Suprapubic skin (tissue), 4 donors: ENCODE measurements around the gene HCN2. TPM values are rescaled to one million over a fixed set of nuclear protein-coding genes. Genes with fewer than 3 reads are reported as not detected.

Experiments used
- DNase-seq, 2 donors: peaks; one replicate each; pipeline ENCODE4 v3.0.0-alpha.2; 2019; ENCODE audit warnings: low spot score in 2 of 2
- H3K27ac ChIP-seq: fragments of 200-600 bp; sonication (generic); one replicate; pipeline ENCODE4 v1.5.1; 2019
- H3K27me3 ChIP-seq: fragments of 200-600 bp; sonication (generic); one replicate; pipeline ENCODE4 v1.5.1; 2019
- H3K36me3 ChIP-seq: fragments of 200-600 bp; sonication (generic); one replicate; pipeline ENCODE4 v1.5.1; 2019
- H3K4me1 ChIP-seq: fragments of 200-600 bp; sonication (generic); one replicate; pipeline ENCODE4 v1.5.1; 2019
- H3K4me3 ChIP-seq: fragments of 200-600 bp; sonication (generic); one replicate; pipeline ENCODE4 v1.5.1; 2019; ENCODE audit warnings: mild to moderate bottlenecking
- H3K9me3 ChIP-seq: fragments of 200-600 bp; sonication (generic); one replicate; pipeline ENCODE4 v1.5.1; 2019
- EP300 ChIP-seq: sonication (generic); formaldehyde crosslinking; IDR thresholded peaks from one replicate; pipeline ENCODE4 v1.6.1; 2017; ENCODE audit warnings: antibody characterized with exemption
- POLR2A ChIP-seq, 2 donors: fragments of 450-650 bp; IDR thresholded peaks; one replicate each; pipeline ENCODE4 v1.6.1; 2017; ENCODE audit warnings: antibody characterized with exemption in 2 of 2, mild to moderate bottlenecking in 2 of 2, moderate library complexity in 2 of 2
- POLR2AphosphoS5 ChIP-seq, 3 donors: sonication (generic); formaldehyde crosslinking; IDR thresholded peaks; one replicate each; pipeline ENCODE4 v1.6.1; 2017; ENCODE audit warnings: antibody characterized with exemption in 3 of 3
- WGBS: methylation state at CpG from one replicate; pipeline ENCODE4 v1.1.5; 2018; 5-methylcytosine and 5-hydroxymethylcytosine counted together
- total RNA-seq, 4 donors: library from RNA; depleted of rRNA; stranded (reverse); fragments of >200 nt; gene quantifications; one replicate each; pipeline ENCODE4 v1.1.0, GENCODE V29; 2016
- TF ChIP-seq, protein P1 (sequence below), 2 donors: fragments of 200-600 bp in 1 of 2; fragments of 450-650 bp in 1 of 2; sonication (generic) in 1 of 2; IDR thresholded peaks; one replicate each; pipeline ENCODE4 v1.5.1; 2016 to 2019; ENCODE audit warnings: antibody characterized with exemption in 2 of 2, mild to moderate bottlenecking in 1 of 2, moderate library complexity in 1 of 2

The HCN2 gene
- total RNA-seq, 4 donors from 2014 or later, result 0.11 to 1.7 (median 0.81) TPM

DNA sequence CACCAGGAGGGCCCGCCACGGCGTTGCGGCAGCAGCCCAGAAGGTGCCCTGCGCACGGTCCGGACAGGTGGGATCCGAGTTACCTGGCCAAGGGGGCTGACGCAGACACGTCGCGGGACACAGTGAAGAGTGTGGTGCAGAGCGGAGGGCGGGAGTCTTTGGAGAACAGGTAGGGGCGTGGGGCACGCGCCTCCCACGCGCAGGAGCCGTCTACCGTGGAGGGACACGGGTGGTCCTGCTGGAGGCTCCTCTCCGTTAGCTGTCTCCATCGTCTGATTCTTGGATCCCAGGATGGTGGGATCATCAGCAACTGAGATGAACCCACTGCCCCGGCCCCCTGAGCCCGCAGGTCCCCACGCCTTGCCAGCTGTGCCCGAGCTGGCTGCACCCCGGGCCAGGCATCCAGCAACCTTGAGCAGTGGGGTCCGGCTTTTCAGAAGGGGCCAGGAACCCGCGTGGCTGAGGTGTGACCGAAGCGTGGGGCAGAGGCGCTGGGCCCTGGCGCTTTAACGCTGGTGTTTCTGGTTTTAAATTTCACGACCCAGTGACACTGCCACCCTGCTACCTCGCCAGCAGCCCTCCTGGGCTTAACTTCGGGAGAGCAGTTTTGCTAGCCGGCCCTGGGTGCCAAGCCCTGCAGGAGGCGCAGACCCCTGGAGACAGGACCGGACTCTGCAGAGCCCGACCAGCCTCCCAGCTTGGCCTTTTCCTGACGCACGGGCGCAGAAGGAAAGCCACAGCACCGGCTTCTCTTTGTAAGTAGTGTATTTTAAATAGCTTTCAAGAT is 57.3 kb downstream of the HCN2 start:
- H3K36me3 ChIP-seq, result peaks cover 74% of the 10 kb centered on the region
- no peaks in the 10 kb centered on the region for H3K4me1 ChIP-seq
- TF ChIP-seq EP300 (no peak), POLR2AphosphoS5 (IDR thresholded peaks at IDR 0.05) (no peak), POLR2A (IDR thresholded peaks at IDR 0.05) (no peak)
- TF ChIP-seq, protein P1, sequence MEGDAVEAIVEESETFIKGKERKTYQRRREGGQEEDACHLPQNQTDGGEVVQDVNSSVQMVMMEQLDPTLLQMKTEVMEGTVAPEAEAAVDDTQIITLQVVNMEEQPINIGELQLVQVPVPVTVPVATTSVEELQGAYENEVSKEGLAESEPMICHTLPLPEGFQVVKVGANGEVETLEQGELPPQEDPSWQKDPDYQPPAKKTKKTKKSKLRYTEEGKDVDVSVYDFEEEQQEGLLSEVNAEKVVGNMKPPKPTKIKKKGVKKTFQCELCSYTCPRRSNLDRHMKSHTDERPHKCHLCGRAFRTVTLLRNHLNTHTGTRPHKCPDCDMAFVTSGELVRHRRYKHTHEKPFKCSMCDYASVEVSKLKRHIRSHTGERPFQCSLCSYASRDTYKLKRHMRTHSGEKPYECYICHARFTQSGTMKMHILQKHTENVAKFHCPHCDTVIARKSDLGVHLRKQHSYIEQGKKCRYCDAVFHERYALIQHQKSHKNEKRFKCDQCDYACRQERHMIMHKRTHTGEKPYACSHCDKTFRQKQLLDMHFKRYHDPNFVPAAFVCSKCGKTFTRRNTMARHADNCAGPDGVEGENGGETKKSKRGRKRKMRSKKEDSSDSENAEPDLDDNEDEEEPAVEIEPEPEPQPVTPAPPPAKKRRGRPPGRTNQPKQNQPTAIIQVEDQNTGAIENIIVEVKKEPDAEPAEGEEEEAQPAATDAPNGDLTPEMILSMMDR (IDR thresholded peaks at IDR 0.05), result no peak
- no peaks in the 10 kb centered on the region for H3K9me3 ChIP-seq
- no peak overlapping the region for H3K4me3 ChIP-seq
- no peaks in the 10 kb centered on the region for H3K27me3 ChIP-seq
- H3K27ac ChIP-seq, result no peak overlapping the region
- 93% methylated on average over 35 of the region's 48 CpGs for WGBS
- no peak for DNase-seq

DNA sequence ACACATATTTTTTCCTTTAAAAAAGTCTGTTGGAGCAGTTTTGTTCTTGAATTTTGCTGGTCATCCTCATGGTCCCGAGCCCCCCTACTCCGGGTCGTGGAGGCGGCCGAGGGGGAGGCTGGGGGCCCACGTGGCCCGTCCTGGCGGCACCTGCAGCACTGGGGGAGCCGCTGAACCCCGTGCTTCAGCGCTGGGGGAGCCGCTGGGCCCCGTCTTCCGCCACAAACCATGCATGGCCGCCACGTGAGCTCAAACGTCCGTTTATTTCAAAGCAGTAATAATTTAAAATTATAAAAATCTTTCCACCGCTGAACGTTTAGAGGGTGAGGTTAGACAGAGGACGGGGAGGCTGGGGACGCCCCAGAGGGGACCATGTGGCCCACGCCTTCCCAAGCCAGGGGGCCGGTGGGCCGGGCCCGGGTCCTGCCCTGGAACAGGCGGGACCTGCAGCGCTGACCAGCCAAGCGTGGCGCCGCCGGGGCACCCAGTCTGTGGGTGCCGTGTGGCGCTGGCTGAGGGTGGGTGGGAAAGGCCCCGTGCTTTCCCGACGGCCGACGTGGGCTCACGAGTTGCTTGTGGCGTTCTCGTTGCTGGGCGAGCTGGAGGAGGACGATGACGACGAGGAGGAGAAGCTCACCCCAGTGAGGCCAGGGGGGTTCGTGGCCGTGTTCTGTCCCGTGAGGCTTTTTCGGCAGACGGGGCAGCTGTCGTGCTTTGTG is 58.0 kb downstream of the HCN2 start:
- Histone ChIP-seq H3K4me3 (no peak overlapping the region), H3K36me3 (peaks cover 81% of the 10 kb centered on the region), H3K27me3 (no peaks in the 10 kb centered on the region), H3K27ac (no peak overlapping the region), H3K4me1 (no peaks in the 10 kb centered on the region), H3K9me3 (no peaks in the 10 kb centered on the region)
- 93% methylated on average over 27 of the region's 52 CpGs for WGBS
- DNase-seq, result no peak
- TF ChIP-seq POLR2A (IDR thresholded peaks at IDR 0.05), result no peak
- TF ChIP-seq EP300, result no peak
- no peak for TF ChIP-seq POLR2AphosphoS5 (IDR thresholded peaks at IDR 0.05)
- TF ChIP-seq, protein P1 (IDR thresholded peaks at IDR 0.05), result no peak

- TF ChIP-seq POLR2AphosphoS5 (IDR thresholded peaks at IDR 0.05), result no peak
- TF ChIP-seq, protein P1 (IDR thresholded peaks at IDR 0.05), result no peak
- TF ChIP-seq EP300, result no peak
- no peak for TF ChIP-seq POLR2A (IDR thresholded peaks at IDR 0.05)
- no peak overlapping the region for H3K27ac ChIP-seq
- no peak for DNase-seq
- peaks cover 87% of the 10 kb centered on the region for H3K36me3 ChIP-seq
- H3K9me3 ChIP-seq, result no peaks in the 10 kb centered on the region
- 91% methylated on average over 16 of the region's 29 CpGs for WGBS
- no peaks in the 10 kb centered on the region for H3K27me3 ChIP-seq
- H3K4me1 ChIP-seq, result no peaks in the 10 kb centered on the region
- no peak overlapping the region for H3K4me3 ChIP-seq
Measured at GRCh38 chr19:648305-648704, 58.6 kb downstream of the HCN2 start.

DNA sequence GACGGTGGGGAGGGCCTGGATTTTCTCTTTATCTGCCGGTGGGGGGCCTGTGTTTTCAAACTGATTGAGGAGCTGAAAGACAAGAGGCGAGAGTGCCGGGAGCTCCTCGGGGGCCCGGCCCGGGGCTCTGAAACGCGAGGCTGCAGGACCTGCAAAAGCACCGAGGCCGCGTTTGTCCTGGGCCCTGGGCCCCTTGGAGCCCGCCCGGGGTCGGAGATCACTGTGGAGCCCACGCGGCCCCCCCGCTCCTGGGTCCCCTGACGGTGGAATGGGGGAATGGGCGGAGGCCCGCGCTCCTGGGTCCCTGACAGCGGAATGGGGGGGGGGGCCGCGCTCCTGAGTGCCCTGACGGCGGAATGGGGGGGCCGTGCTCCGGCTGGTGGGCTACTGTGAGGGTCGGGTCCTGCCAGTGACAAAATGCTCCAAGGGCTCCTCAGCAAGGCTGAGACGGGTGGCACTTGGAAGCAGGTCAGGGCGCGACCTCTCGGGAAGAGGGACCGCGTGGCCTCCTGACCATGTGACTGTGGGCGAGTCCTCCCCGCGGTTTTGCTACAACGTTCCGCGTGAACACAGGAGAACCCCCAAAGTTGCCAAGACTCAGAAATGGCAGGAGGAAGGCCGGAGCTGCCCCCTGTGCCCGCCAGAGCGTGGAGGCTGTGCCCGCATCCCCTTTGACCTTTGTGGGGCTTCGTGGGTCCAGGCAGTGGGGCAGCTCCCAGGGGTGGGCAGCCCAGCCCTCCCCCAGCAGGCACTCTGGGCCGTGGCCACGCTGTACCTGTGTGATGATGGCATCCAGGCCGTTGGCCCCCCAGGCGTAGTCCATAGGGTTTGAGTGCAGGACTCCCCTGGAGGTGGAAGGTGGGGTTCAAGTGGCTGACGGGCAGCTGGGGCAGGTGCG is 59.5 kb downstream of the HCN2 start:
- H3K36me3 ChIP-seq, result peaks cover 95% of the 10 kb centered on the region
- peak in 1 of 2 donors; percentile 65 for DNase-seq

DNA sequence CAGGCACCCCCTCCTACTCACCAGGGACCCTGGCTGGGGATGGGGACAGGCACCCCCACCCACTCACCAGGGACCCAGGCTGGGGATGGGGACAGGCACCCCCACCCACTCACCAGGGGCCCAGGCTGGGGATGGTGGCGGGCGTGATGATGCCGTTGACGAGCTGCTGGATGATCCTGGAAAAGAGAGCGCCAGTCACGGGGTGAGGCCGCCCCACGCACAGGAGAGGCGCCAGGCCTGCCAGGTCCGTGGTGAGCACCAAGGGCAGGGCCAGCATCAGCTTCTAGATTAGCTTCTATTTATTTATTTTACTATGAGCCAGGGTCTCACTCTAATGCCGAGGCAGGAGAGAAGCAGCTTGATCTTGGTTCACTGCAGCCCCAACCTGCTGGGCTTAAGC is 60.4 kb downstream of the HCN2 start:
- Histone ChIP-seq H3K4me1 (no peaks in the 10 kb centered on the region), H3K27ac (no peak overlapping the region), H3K27me3 (no peaks in the 10 kb centered on the region), H3K36me3 (peaks cover 90% of the 10 kb centered on the region), H3K4me3 (no peak overlapping the region), H3K9me3 (no peaks in the 10 kb centered on the region)
- TF ChIP-seq POLR2A (IDR thresholded peaks at IDR 0.05), result no peak
- TF ChIP-seq, protein P1 (IDR thresholded peaks at IDR 0.05), result no peak
- no peak for TF ChIP-seq EP300
- TF ChIP-seq POLR2AphosphoS5 (IDR thresholded peaks at IDR 0.05), result no peak
- 90% methylated on average over 2 of the region's 11 CpGs for WGBS
- DNase-seq, result no peak

More for the DNA sequence above, 59.5 kb downstream of the HCN2 start:
- WGBS, result 93% methylated on average over 16 of the region's 53 CpGs
- no peak for TF ChIP-seq POLR2A (IDR thresholded peaks at IDR 0.05)
- Histone ChIP-seq H3K4me1 (no peaks in the 10 kb centered on the region), H3K27ac (no peak overlapping the region), H3K4me3 (no peak overlapping the region), H3K27me3 (no peaks in the 10 kb centered on the region), H3K9me3 (no peaks in the 10 kb centered on the region)
